MM.1S (cell line): Measurements from ENCODE around the gene DDX28.
"Not testable (repeated sequence)": the region's sequence is repeated elsewhere in the genome, so short reads cannot be mapped to it uniquely, and the experiment has no call there.

Experiments
- DNase-seq: peaks from one replicate; pipeline ENCODE4 v3.0.0-alpha.2; 2015
- H2AFZ ChIP-seq: fragments of 300-600 bp; sonication (generic); 2 replicates; pipeline ENCODE4 v1.6.0; 2016; ENCODE audit warnings: antibody characterized with exemption, low read length
- H3F3A ChIP-seq: fragments of 300-600 bp; sonication (generic); 2 replicates; pipeline ENCODE4 v1.6.1; 2016; ENCODE audit warnings: mild to moderate bottlenecking, antibody characterized with exemption, low read length, moderate library complexity, mixed read lengths; ENCODE audit not compliant: insufficient read depth
- H3K27ac ChIP-seq: fragments of 300-600 bp; sonication (generic); 2 replicates; pipeline ENCODE4 v1.5.1; 2016; ENCODE audit warnings: mild to moderate bottlenecking, low read length
- H3K27me3 ChIP-seq: fragments of 300-600 bp; sonication (generic); replicated peaks from 2 replicates; pipeline ENCODE4 v1.6.0; 2016; ENCODE audit warnings: low read length; ENCODE audit not compliant: insufficient read depth
- H3K36me3 ChIP-seq: fragments of 300-600 bp; sonication (generic); replicated peaks from 2 replicates; pipeline ENCODE4 v1.6.1; 2016; ENCODE audit warnings: mild to moderate bottlenecking, low read length, mixed read lengths; ENCODE audit not compliant: insufficient read depth
- H3K4me1 ChIP-seq: fragments of 300-600 bp; sonication (generic); 2 replicates; pipeline ENCODE4 v1.6.1; 2016; ENCODE audit warnings: low read length, mixed read lengths
- H3K4me2 ChIP-seq: fragments of 300-600 bp; sonication (generic); 2 replicates; pipeline ENCODE4 v1.6.0; 2016; ENCODE audit warnings: low read depth, low read length
- H3K4me3 ChIP-seq: fragments of 300-600 bp; sonication (generic); 2 replicates; pipeline ENCODE4 v1.5.1; 2016; ENCODE audit warnings: low read length, mixed read lengths
- H3K79me2 ChIP-seq: fragments of 300-600 bp; sonication (generic); 2 replicates; pipeline ENCODE4 v1.6.1; 2016; ENCODE audit warnings: mixed run types, low read length, mixed read lengths
- H3K9ac ChIP-seq: fragments of 300-600 bp; sonication (generic); 2 replicates; pipeline ENCODE4 v1.6.1; 2016; ENCODE audit warnings: low read length, mixed read lengths
- H3K9me2 ChIP-seq: fragments of 300-600 bp; sonication (generic); replicated peaks from 2 replicates; pipeline ENCODE4 v1.6.1; 2016; ENCODE audit warnings: mild to moderate bottlenecking, low read length, mixed read lengths; ENCODE audit not compliant: insufficient read depth
- H3K9me3 ChIP-seq: fragments of 300-600 bp; sonication (generic); replicated peaks from 2 replicates; pipeline ENCODE4 v1.6.1; 2016; ENCODE audit warnings: mild to moderate bottlenecking, low read length, mixed read lengths; ENCODE audit not compliant: insufficient read depth
- H4K20me1 ChIP-seq: fragments of 300-600 bp; sonication (generic); 2 replicates; pipeline ENCODE4 v1.6.1; 2016; ENCODE audit warnings: mild to moderate bottlenecking, low read length, moderate library complexity, mixed read lengths; ENCODE audit not compliant: insufficient read depth
- EZH2 ChIP-seq: fragments of 300-600 bp; sonication (generic); optimal IDR thresholded peaks from 2 replicates; pipeline ENCODE3; 2017; ENCODE audit warnings: low read depth, mild to moderate bottlenecking, antibody characterized with exemption, low read length, mixed read lengths
- EZH2phosphoT487 ChIP-seq: fragments of 300-600 bp; sonication (generic); IDR thresholded peaks from 2 replicates; pipeline ENCODE4 v1.6.1; 2018; ENCODE audit warnings: antibody characterized with exemption, low read length
- TF ChIP-seq, protein P1 (sequence below): fragments of 300-600 bp; sonication (generic); IDR thresholded peaks from 2 replicates; pipeline ENCODE4 v1.5.1; 2016; ENCODE audit warnings: antibody characterized with exemption, low read length, mixed read lengths

The DDX28 gene

DNA sequence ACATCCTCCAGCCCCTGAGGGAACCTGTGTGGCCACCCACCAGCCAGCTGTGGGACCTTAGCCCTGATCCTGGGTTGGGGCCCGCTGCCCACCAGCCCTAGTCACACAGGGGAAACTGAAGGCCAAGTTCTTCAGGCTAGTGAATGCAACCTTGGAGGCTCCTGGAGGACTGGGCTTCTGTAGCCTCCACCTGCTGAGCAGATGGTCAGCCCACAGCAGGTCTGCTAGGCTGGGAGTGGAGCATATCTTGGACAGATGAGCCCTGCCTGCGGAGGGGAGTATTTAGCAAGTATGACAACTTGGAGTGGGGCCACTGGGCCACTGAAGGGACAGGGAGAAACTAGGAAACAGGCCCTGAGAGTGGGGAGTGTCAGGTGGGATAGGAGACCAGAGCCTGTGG, 46.8 kb downstream of the DDX28 start:
- TF ChIP-seq EZH2phosphoT487 = no peak
- TF ChIP-seq EZH2 = no peak
- DNase-seq = no peak
- Histone ChIP-seq H3K9me3 (no peaks in the 10 kb centered on the region), H3K4me3 (no peak overlapping the region), H3K27me3 (no peaks in the 10 kb centered on the region), H3K79me2 (no peaks in the 10 kb centered on the region), H3K27ac (no peak overlapping the region), H3F3A (peaks cover 5% of the 10 kb centered on the region; the same call in 1 of the 2 replicates), H3K4me1 (peaks cover 17% of the 10 kb centered on the region), H3K9me2 (no peaks in the 10 kb centered on the region), H2AFZ (no peak overlapping the region), H4K20me1 (no peaks in the 10 kb centered on the region), H3K9ac (no peak overlapping the region), H3K4me2 (no peak overlapping the region), H3K36me3 (no peaks in the 10 kb centered on the region)

GRCh38 chr16:67975321-67976105, 47.5 kb downstream of the DDX28 start:
- Histone ChIP-seq H3K79me2 (no peaks in the 10 kb centered on the region), H2AFZ (peak overlapping the region; percentile 39; the same call in 1 of the 2 replicates), H3K36me3 (no peaks in the 10 kb centered on the region), H3K4me2 (peak overlapping the region; percentile 34), H3F3A (peaks cover 5% of the 10 kb centered on the region; the same call in 1 of the 2 replicates), H3K27ac (peak overlapping the region; percentile 23; the same call in 1 of the 2 replicates), H4K20me1 (no peaks in the 10 kb centered on the region), H3K27me3 (no peaks in the 10 kb centered on the region), H3K9me3 (no peaks in the 10 kb centered on the region), H3K9ac (no peak overlapping the region; the same call in 1 of the 2 replicates), H3K4me1 (peaks cover 17% of the 10 kb centered on the region), H3K4me3 (no peak overlapping the region), H3K9me2 (no peaks in the 10 kb centered on the region)
- TF ChIP-seq, protein P1, sequence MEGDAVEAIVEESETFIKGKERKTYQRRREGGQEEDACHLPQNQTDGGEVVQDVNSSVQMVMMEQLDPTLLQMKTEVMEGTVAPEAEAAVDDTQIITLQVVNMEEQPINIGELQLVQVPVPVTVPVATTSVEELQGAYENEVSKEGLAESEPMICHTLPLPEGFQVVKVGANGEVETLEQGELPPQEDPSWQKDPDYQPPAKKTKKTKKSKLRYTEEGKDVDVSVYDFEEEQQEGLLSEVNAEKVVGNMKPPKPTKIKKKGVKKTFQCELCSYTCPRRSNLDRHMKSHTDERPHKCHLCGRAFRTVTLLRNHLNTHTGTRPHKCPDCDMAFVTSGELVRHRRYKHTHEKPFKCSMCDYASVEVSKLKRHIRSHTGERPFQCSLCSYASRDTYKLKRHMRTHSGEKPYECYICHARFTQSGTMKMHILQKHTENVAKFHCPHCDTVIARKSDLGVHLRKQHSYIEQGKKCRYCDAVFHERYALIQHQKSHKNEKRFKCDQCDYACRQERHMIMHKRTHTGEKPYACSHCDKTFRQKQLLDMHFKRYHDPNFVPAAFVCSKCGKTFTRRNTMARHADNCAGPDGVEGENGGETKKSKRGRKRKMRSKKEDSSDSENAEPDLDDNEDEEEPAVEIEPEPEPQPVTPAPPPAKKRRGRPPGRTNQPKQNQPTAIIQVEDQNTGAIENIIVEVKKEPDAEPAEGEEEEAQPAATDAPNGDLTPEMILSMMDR = no peak
- TF ChIP-seq EZH2phosphoT487 = no peak
- TF ChIP-seq EZH2 = no peak
- DNase-seq = peak; percentile 52

GRCh38 chr16:67972285-67972684, 50.7 kb downstream of the DDX28 start:
- not testable (repeated sequence) for H3K36me3 ChIP-seq, DNase-seq, H3K27ac ChIP-seq, H2AFZ ChIP-seq, H3K9me3 ChIP-seq, H3K79me2 ChIP-seq, H3K4me2 ChIP-seq, H3F3A ChIP-seq, H3K4me3 ChIP-seq, H3K9me2 ChIP-seq, H4K20me1 ChIP-seq, H3K9ac ChIP-seq, H3K27me3 ChIP-seq
- peaks cover 21% of the 10 kb centered on the region for H3K4me1 ChIP-seq

DNA sequence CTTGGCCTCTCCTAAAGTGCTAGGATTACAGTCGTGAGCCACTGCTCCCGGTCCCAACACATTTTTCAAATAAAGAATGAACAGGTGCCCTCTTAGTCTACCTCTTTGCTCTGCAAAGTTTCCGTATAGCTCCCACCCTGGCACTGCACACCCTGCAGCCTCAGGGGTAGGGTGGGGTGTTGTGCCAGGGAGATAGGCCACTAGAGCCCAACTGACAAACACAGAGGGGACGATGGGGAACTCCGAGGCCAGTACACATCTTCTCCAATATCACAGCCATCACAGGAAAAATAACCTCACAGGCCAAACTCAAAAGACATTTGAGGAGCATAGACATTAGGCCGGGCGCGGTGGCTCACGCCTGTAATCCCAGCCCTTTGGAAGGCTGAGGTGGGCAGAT, 51.9 kb downstream of the DDX28 start:
- H3K9me3 ChIP-seq = no peaks in the 10 kb centered on the region
- DNase-seq = no peak
- H3K4me2 ChIP-seq = no peak overlapping the region
- H3K79me2 ChIP-seq = peaks cover 14% of the 10 kb centered on the region
- H3K27ac ChIP-seq = no peak overlapping the region
- no peak overlapping the region for H3K4me3 ChIP-seq
- H2AFZ ChIP-seq = no peak overlapping the region
- no peak overlapping the region for H3K9ac ChIP-seq
- H3K4me1 ChIP-seq = peaks cover 27% of the 10 kb centered on the region
- H3K36me3 ChIP-seq = no peaks in the 10 kb centered on the region
- H4K20me1 ChIP-seq = no peaks in the 10 kb centered on the region
- no peaks in the 10 kb centered on the region for H3K27me3 ChIP-seq
- TF ChIP-seq EZH2 = no peak
- TF ChIP-seq, protein P1 = no peak
- no peak for TF ChIP-seq EZH2phosphoT487
- peaks cover 9% of the 10 kb centered on the region; the same call in 1 of the 2 replicates for H3F3A ChIP-seq
- H3K9me2 ChIP-seq = no peaks in the 10 kb centered on the region
